GM23248 (cell line): ENCODE data around the gene MTA3.

Source experiments
- EZH2 ChIP-seq: fragments of 200-600 bp; sonication (generic); IDR thresholded peaks from 2 replicates; pipeline ENCODE4 v1.6.1; 2018; ENCODE audit warnings: antibody characterized with exemption, mild to moderate bottlenecking; ENCODE audit not compliant: insufficient read depth, poor library complexity, severe bottlenecking
- EZH2phosphoT487 ChIP-seq: fragments of 200-600 bp; sonication (generic); IDR thresholded peaks from 2 replicates; pipeline ENCODE4 v1.6.1; 2018; ENCODE audit warnings: antibody characterized with exemption, moderate library complexity, mild to moderate bottlenecking, low read depth; ENCODE audit not compliant: insufficient read depth

DNA sequence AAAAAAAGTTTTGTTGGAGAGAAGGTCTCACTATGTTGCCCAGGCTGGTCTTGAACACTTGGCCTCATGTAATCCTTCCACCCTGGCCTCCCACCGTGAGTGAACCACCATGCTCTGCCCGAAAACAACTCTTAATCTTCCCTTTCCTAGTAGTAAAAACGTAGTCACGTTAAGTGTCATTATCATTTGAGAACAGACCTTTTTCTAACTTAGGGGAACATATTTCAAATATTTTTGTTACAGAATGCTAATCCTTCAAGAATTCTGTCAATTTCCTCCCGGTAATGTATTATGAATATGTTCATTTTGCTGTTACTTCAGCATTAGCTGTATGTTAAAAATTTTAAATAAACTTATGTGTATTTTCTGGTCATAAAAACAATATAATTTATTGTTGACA lies 49.7 kb downstream of the MTA3 start:
- TF ChIP-seq EZH2 (no peak), EZH2phosphoT487 (no peak)
